ENCODE measurements around the gene HIPK4.

The HIPK4 gene

GRCh38 chr19:40392123-40392522 lies 2.1 kb upstream of the HIPK4 start:
- TF ChIP-seq CTCF (conservative IDR thresholded peaks at IDR 0.05; ENCODE audit: low read depth, low read length), result no peak
- H3K4me3 ChIP-seq (ENCODE audit: low read depth, low read length), result no peak overlapping the region
- DNase-seq (ENCODE audit: low read depth), result no peak

GRCh38 chr19:40389404-40390083 lies 437 bp downstream of the HIPK4 start:
- H3K4me3 ChIP-seq (ENCODE audit: low read depth, low read length), result no peak overlapping the region
- no peak for TF ChIP-seq CTCF (conservative IDR thresholded peaks at IDR 0.05; ENCODE audit: low read depth, low read length)
- no peak for DNase-seq (ENCODE audit: low read depth)

GRCh38 chr19:40388481-40388880 lies 1.5 kb downstream of the HIPK4 start:
- no peak for DNase-seq (ENCODE audit: low read depth)
- no peak for TF ChIP-seq CTCF (conservative IDR thresholded peaks at IDR 0.05; ENCODE audit: low read depth, low read length)
- no peak overlapping the region for H3K4me3 ChIP-seq (ENCODE audit: low read depth, low read length)

GRCh38 chr19:40387155-40387554 lies 2.8 kb downstream of the HIPK4 start:
- no peak for TF ChIP-seq CTCF (conservative IDR thresholded peaks at IDR 0.05; ENCODE audit: low read depth, low read length)
- no peak for DNase-seq (ENCODE audit: low read depth)

GRCh38 chr19:40383668-40384248 lies 6.2 kb downstream of the HIPK4 start:
- no peak overlapping the region for H3K4me3 ChIP-seq (ENCODE audit: low read depth, low read length)
- TF ChIP-seq CTCF (conservative IDR thresholded peaks at IDR 0.05; ENCODE audit: low read depth, low read length), result no peak
- no peak for DNase-seq (ENCODE audit: low read depth)

More at GRCh38 chr19:40387155-40387554, 2.8 kb downstream of the HIPK4 start:
- no peak overlapping the region for H3K4me3 ChIP-seq (ENCODE audit: low read depth, low read length)

GRCh38 chr19:40381321-40381720 lies 8.7 kb downstream of the HIPK4 start:
- TF ChIP-seq CTCF (conservative IDR thresholded peaks at IDR 0.05; ENCODE audit: low read depth, low read length), result peak; percentile 37
- DNase-seq (ENCODE audit: low read depth), result no peak
- H3K4me3 ChIP-seq (ENCODE audit: low read depth, low read length), result no peak overlapping the region

All from choroid plexus epithelial cell (primary cell).